Uterus (tissue), 2 donors: Measurements from ENCODE around the gene TMC4.

Experiments
- CTCF ChIP-seq, 4 experiments: fragments of 200-600 bp in 2 of 4; fragments of 450-650 bp in 2 of 4; sonication (generic) in 2 of 4; IDR thresholded peaks; one replicate each; pipeline ENCODE4 v1.5.1; 2016 to 2019; ENCODE audit warnings: antibody characterized with exemption in 4 of 4, mild to moderate bottlenecking in 2 of 4, moderate library complexity in 1 of 4
- POLR2A ChIP-seq, 2 donors: fragments of 450-650 bp; IDR thresholded peaks; one replicate each; pipeline ENCODE4 v1.6.1; 2016; ENCODE audit warnings: antibody characterized with exemption in 2 of 2, mild to moderate bottlenecking in 1 of 2, moderate library complexity in 1 of 2

GRCh38 chr19:54138489-54139256 lies 34.3 kb downstream of the TMC4 start:
- TF ChIP-seq CTCF (IDR thresholded peaks at IDR 0.05) (no peak), POLR2A (IDR thresholded peaks at IDR 0.05) (no peak)
